Activated T-helper 2 cell treated with anti-CD3 and anti-CD28 coated beads, Interferon-gamma antibody, Interleukin-2, Interleukin-4, amounts not matched to agents 10 μg/mL and 5 μg/mL and 100 μg/mL, durations not matched to agents 14 hours and 24 hours and 36 hours (primary cell): ENCODE measurements around the gene LPAR3. TPM values are rescaled to one million over a fixed set of nuclear protein-coding genes. Genes with fewer than 3 reads are reported as not detected.

ENCODE experiments used
- DNase-seq: peaks from one replicate; pipeline ENCODE4 v3.0.0; 2021; ENCODE audit warnings: low spot score
- H3K27ac Mint-ChIP-seq: one replicate; pipeline ENCODE4 v1.8.0; 2021; ENCODE audit warnings: mixed read lengths
- H3K27me3 Mint-ChIP-seq: one replicate; pipeline ENCODE4 v1.8.0; 2021; ENCODE audit warnings: low read depth, mixed read lengths
- H3K36me3 Mint-ChIP-seq: one replicate; pipeline ENCODE4 v1.8.0; 2021; ENCODE audit warnings: low read depth, mixed read lengths
- H3K4me1 Mint-ChIP-seq: one replicate; pipeline ENCODE4 v1.8.0; 2021; ENCODE audit warnings: low read depth, mixed read lengths
- H3K4me3 Mint-ChIP-seq: one replicate; pipeline ENCODE4 v1.8.0; 2021; ENCODE audit warnings: low read depth, mild to moderate bottlenecking, moderate library complexity, mixed read lengths
- H3K9me3 Mint-ChIP-seq: one replicate; pipeline ENCODE4 v1.8.0; 2021; ENCODE audit warnings: mixed read lengths
- intact Hi-C: fragments of 100-400 bp; cut with micrococcal nuclease; formaldehyde crosslinking; loops from one replicate; pipeline ENCODE4 v1.15.1; 2023
- total RNA-seq: library from RNA; stranded (reverse); gene quantifications from 2 replicates; pipeline ENCODE4 v1.2.3, GENCODE V29; 2022

Gene LPAR3
- total RNA-seq, 1 donor from 2014 or later, result not detected

GRCh38 chr1:84889437-84889836, 3.6 kb downstream of the LPAR3 start:
- peaks cover 47% of the 10 kb centered on the region for H3K27me3 Mint-ChIP-seq
- H3K4me1 Mint-ChIP-seq, result peaks cover 6% of the 10 kb centered on the region
- no peak for DNase-seq
- H3K27ac Mint-ChIP-seq, result no peak overlapping the region
- intact Hi-C loops, result no loop called here
- H3K9me3 Mint-ChIP-seq, result no peaks in the 10 kb centered on the region
- H3K4me3 Mint-ChIP-seq, result no peak overlapping the region
- H3K36me3 Mint-ChIP-seq, result no peaks in the 10 kb centered on the region

- DNase-seq, result no peak
These were observed 4.3 kb downstream of the LPAR3 start for GRCh38 chr1:84888753-84889152.

GRCh38 chr1:84887261-84887934, 5.6 kb downstream of the LPAR3 start:
- Mint-ChIP-seq H3K4me3 (no peak overlapping the region), H3K9me3 (no peaks in the 10 kb centered on the region), H3K27me3 (peaks cover 43% of the 10 kb centered on the region), H3K4me1 (peaks cover 4% of the 10 kb centered on the region), H3K27ac (no peak overlapping the region), H3K36me3 (no peaks in the 10 kb centered on the region)
- DNase-seq, result no peak
- intact Hi-C loops, result no loop called here

More at GRCh38 chr1:84888753-84889152, 4.3 kb downstream of the LPAR3 start:
- H3K27ac Mint-ChIP-seq, result no peak overlapping the region
- H3K27me3 Mint-ChIP-seq, result peaks cover 47% of the 10 kb centered on the region
- H3K4me1 Mint-ChIP-seq, result peaks cover 6% of the 10 kb centered on the region
- no peak overlapping the region for H3K4me3 Mint-ChIP-seq
- H3K36me3 Mint-ChIP-seq, result no peaks in the 10 kb centered on the region
- no peaks in the 10 kb centered on the region for H3K9me3 Mint-ChIP-seq
- intact Hi-C loops, result no loop called here

GRCh38 chr1:84885469-84885868, 7.5 kb downstream of the LPAR3 start:
- Mint-ChIP-seq H3K36me3 (no peaks in the 10 kb centered on the region), H3K27me3 (peaks cover 40% of the 10 kb centered on the region), H3K4me1 (peaks cover 4% of the 10 kb centered on the region), H3K4me3 (no peak overlapping the region), H3K27ac (no peak overlapping the region), H3K9me3 (peaks cover 8% of the 10 kb centered on the region)
- intact Hi-C loops, result no loop called here
- DNase-seq, result no peak

GRCh38 chr1:84884671-84885389, 8.2 kb downstream of the LPAR3 start:
- H3K9me3 Mint-ChIP-seq, result peaks cover 8% of the 10 kb centered on the region
- H3K27me3 Mint-ChIP-seq, result peaks cover 35% of the 10 kb centered on the region
- no peak for DNase-seq
- intact Hi-C loops, result no loop called here
- H3K27ac Mint-ChIP-seq, result no peak overlapping the region
- no peaks in the 10 kb centered on the region for H3K36me3 Mint-ChIP-seq
- peaks cover 4% of the 10 kb centered on the region for H3K4me1 Mint-ChIP-seq
- no peak overlapping the region for H3K4me3 Mint-ChIP-seq

GRCh38 chr1:84883286-84883685, 9.7 kb downstream of the LPAR3 start:
- Mint-ChIP-seq H3K9me3 (peaks cover 8% of the 10 kb centered on the region), H3K27me3 (peaks cover 35% of the 10 kb centered on the region), H3K36me3 (no peaks in the 10 kb centered on the region), H3K27ac (no peak overlapping the region), H3K4me3 (no peak overlapping the region), H3K4me1 (no peaks in the 10 kb centered on the region)
- DNase-seq, result no peak
- intact Hi-C loops, result no loop called here

- H3K4me3 Mint-ChIP-seq, result no peak overlapping the region
- peaks cover 8% of the 10 kb centered on the region for H3K9me3 Mint-ChIP-seq
- intact Hi-C loops, result no loop called here
- H3K27me3 Mint-ChIP-seq, result peaks cover 44% of the 10 kb centered on the region
- H3K36me3 Mint-ChIP-seq, result no peaks in the 10 kb centered on the region
- DNase-seq, result no peak
- H3K27ac Mint-ChIP-seq, result no peak overlapping the region
- H3K4me1 Mint-ChIP-seq, result no peaks in the 10 kb centered on the region
These were observed 15.4 kb downstream of the LPAR3 start for GRCh38 chr1:84877592-84877991.

- Mint-ChIP-seq H3K36me3 (no peaks in the 10 kb centered on the region), H3K27me3 (peaks cover 46% of the 10 kb centered on the region), H3K9me3 (peaks cover 1% of the 10 kb centered on the region), H3K4me3 (no peak overlapping the region), H3K4me1 (no peaks in the 10 kb centered on the region), H3K27ac (no peak overlapping the region)
- no peak for DNase-seq
- intact Hi-C loops, result no loop called here
These were observed 16.7 kb downstream of the LPAR3 start for GRCh38 chr1:84876353-84876752.

- intact Hi-C loops, result no loop called here
- no peak overlapping the region for H3K4me3 Mint-ChIP-seq
- peaks cover 57% of the 10 kb centered on the region for H3K27me3 Mint-ChIP-seq
- peaks cover 2% of the 10 kb centered on the region for H3K4me1 Mint-ChIP-seq
- H3K27ac Mint-ChIP-seq, result no peak overlapping the region
- DNase-seq, result no peak
- no peaks in the 10 kb centered on the region for H3K9me3 Mint-ChIP-seq
- no peaks in the 10 kb centered on the region for H3K36me3 Mint-ChIP-seq
These were observed 19.6 kb downstream of the LPAR3 start for GRCh38 chr1:84873366-84873765.

- DNase-seq, result no peak
- H3K9me3 Mint-ChIP-seq, result no peaks in the 10 kb centered on the region
- no peak overlapping the region for H3K27ac Mint-ChIP-seq
- no peaks in the 10 kb centered on the region for H3K36me3 Mint-ChIP-seq
- no peak overlapping the region for H3K4me3 Mint-ChIP-seq
- H3K27me3 Mint-ChIP-seq, result peaks cover 55% of the 10 kb centered on the region
- intact Hi-C loops, result no loop called here
- peaks cover 2% of the 10 kb centered on the region for H3K4me1 Mint-ChIP-seq
These were observed 20.2 kb downstream of the LPAR3 start for GRCh38 chr1:84872696-84873355.

GRCh38 chr1:84871181-84871580, 21.8 kb downstream of the LPAR3 start:
- intact Hi-C loops, result no loop called here
- Mint-ChIP-seq H3K27me3 (peaks cover 43% of the 10 kb centered on the region), H3K4me3 (no peak overlapping the region), H3K36me3 (no peaks in the 10 kb centered on the region), H3K9me3 (no peaks in the 10 kb centered on the region), H3K4me1 (peaks cover 2% of the 10 kb centered on the region), H3K27ac (no peak overlapping the region)
- DNase-seq, result no peak

GRCh38 chr1:84870591-84870990, 22.4 kb downstream of the LPAR3 start:
- intact Hi-C loops, result no loop called here
- H3K36me3 Mint-ChIP-seq, result no peaks in the 10 kb centered on the region
- peaks cover 2% of the 10 kb centered on the region for H3K4me1 Mint-ChIP-seq
- peaks cover 40% of the 10 kb centered on the region for H3K27me3 Mint-ChIP-seq
- no peak overlapping the region for H3K4me3 Mint-ChIP-seq
- H3K27ac Mint-ChIP-seq, result no peak overlapping the region
- H3K9me3 Mint-ChIP-seq, result no peaks in the 10 kb centered on the region
- no peak for DNase-seq

- Mint-ChIP-seq H3K36me3 (no peaks in the 10 kb centered on the region), H3K27me3 (peaks cover 40% of the 10 kb centered on the region), H3K4me1 (peaks cover 4% of the 10 kb centered on the region), H3K9me3 (no peaks in the 10 kb centered on the region), H3K27ac (no peak overlapping the region), H3K4me3 (no peak overlapping the region)
- DNase-seq, result no peak
- intact Hi-C loops, result loop anchor here (10.0 kb wide), 1 partner anchor 725 kb away; the partner anchor contains the start of gene PRKACB
These were observed 23.3 kb downstream of the LPAR3 start for GRCh38 chr1:84869720-84870119.
